Endothelial cell (in vitro differentiated cells): ENCODE measurements around the gene HOXC10. TPM values are rescaled to one million over a fixed set of nuclear protein-coding genes. Genes with fewer than 3 reads are reported as not detected.

Source experiments
- DNase-seq: peaks from one replicate; pipeline ENCODE4 v3.0.0; 2021; ENCODE audit warnings: low spot score
- H3K27ac Mint-ChIP-seq: one replicate; pipeline ENCODE4 v1.8.0; 2021; ENCODE audit warnings: mixed read lengths, inconsistent platforms; ENCODE audit not compliant: unreplicated experiment
- H3K27me3 Mint-ChIP-seq: one replicate; pipeline ENCODE4 v1.8.0; 2021; ENCODE audit warnings: mild to moderate bottlenecking, moderate library complexity, mixed read lengths, inconsistent platforms; ENCODE audit not compliant: unreplicated experiment
- H3K36me3 Mint-ChIP-seq: one replicate; pipeline ENCODE4 v1.8.0; 2021; ENCODE audit warnings: mild to moderate bottlenecking, low read depth, mixed read lengths, inconsistent platforms; ENCODE audit not compliant: unreplicated experiment
- H3K4me1 Mint-ChIP-seq: one replicate; pipeline ENCODE4 v1.8.0; 2021; ENCODE audit warnings: mild to moderate bottlenecking, mixed read lengths, inconsistent platforms; ENCODE audit not compliant: unreplicated experiment
- H3K4me3 Mint-ChIP-seq: one replicate; pipeline ENCODE4 v1.8.0; 2021; ENCODE audit warnings: mild to moderate bottlenecking, mixed read lengths, inconsistent platforms; ENCODE audit not compliant: unreplicated experiment
- H3K9me3 Mint-ChIP-seq: one replicate; pipeline ENCODE4 v1.8.0; 2021; ENCODE audit warnings: mixed read lengths, inconsistent platforms; ENCODE audit not compliant: unreplicated experiment
- total RNA-seq: library from RNA; stranded (reverse); fragmentation: NEBNext Ultra II Directional; extraction: Animal tissue kit (Norgen Biotek cat#: 25700); gene quantifications from one replicate; pipeline ENCODE4 v1.2.1, GENCODE V29; 2021; ENCODE audit not compliant: unreplicated experiment
- TF ChIP-seq, protein P1 (sequence below): fragments of 200-600 bp; sonication (generic); IDR thresholded peaks from one replicate; pipeline ENCODE4 v1.5.0; 2021; ENCODE audit warnings: antibody characterized with exemption; ENCODE audit not compliant: unreplicated experiment

Gene HOXC10
- total RNA-seq, 1 donor from 2014 or later, result 1.9 TPM

DNA sequence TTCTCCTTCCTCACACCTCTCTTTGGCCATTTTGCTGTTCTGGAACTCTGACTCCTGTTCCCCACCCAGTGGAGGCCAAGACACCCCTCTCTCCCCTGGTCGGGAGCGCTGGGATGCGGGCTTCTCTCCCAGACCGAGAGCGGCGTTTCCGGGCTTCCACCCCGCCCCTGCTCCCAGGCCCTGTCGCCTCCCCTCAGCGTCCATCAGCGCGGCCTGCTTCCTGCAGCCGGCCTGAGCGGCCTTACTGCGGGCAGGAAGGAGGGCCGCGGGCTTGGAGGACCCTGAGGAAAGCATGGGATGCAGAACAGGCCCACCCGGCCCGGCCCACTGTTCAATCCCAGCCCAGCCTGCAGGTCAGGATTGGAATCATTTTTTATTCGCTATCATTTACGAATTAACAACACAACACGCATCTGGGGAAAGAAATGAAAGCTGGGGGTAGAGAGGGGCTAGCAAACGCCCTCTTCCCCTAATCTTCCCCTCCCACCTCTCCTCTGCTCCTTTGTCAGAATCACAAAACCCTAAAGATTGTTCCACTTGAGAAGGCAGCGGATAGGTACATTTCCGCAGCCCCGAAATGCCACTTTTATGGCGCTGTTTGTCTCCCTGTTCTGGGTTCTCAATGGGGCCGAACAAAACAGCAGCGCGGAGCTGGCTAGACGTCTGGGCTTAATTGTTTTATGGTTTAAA lies 20.0 kb downstream of the HOXC10 start:
- peak; percentile 56 for DNase-seq
- H3K4me1 Mint-ChIP-seq, result peaks cover 11% of the 10 kb centered on the region
- H3K9me3 Mint-ChIP-seq, result no peaks in the 10 kb centered on the region
- TF ChIP-seq, protein P1, sequence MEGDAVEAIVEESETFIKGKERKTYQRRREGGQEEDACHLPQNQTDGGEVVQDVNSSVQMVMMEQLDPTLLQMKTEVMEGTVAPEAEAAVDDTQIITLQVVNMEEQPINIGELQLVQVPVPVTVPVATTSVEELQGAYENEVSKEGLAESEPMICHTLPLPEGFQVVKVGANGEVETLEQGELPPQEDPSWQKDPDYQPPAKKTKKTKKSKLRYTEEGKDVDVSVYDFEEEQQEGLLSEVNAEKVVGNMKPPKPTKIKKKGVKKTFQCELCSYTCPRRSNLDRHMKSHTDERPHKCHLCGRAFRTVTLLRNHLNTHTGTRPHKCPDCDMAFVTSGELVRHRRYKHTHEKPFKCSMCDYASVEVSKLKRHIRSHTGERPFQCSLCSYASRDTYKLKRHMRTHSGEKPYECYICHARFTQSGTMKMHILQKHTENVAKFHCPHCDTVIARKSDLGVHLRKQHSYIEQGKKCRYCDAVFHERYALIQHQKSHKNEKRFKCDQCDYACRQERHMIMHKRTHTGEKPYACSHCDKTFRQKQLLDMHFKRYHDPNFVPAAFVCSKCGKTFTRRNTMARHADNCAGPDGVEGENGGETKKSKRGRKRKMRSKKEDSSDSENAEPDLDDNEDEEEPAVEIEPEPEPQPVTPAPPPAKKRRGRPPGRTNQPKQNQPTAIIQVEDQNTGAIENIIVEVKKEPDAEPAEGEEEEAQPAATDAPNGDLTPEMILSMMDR, result no peak
- H3K36me3 Mint-ChIP-seq, result no peaks in the 10 kb centered on the region
- H3K27me3 Mint-ChIP-seq, result peaks cover 34% of the 10 kb centered on the region
- no peak overlapping the region for H3K4me3 Mint-ChIP-seq
- no peak overlapping the region for H3K27ac Mint-ChIP-seq

DNA sequence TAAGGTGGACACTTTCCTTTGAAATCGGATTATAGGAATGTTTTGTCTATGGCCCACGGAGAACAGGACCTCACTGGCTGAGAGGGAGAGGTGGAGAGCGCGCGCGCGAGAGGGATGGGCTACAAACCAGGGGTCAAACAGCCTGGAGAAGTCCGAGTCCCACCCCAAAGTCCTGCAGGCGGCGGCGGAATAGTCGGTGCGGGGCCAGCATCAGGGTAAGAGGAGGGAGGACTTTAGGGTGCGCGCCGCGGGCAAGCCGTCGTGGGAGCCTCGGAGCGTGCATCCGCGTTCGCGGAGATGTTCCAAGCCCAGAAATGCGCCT lies 20.5 kb downstream of the HOXC10 start:
- Mint-ChIP-seq H3K27me3 (peaks cover 34% of the 10 kb centered on the region), H3K36me3 (no peaks in the 10 kb centered on the region), H3K4me3 (peak overlapping the region; percentile 31), H3K27ac (no peak overlapping the region), H3K4me1 (peaks cover 11% of the 10 kb centered on the region), H3K9me3 (no peaks in the 10 kb centered on the region)
- TF ChIP-seq, protein P1, result no peak
- no peak for DNase-seq

DNA sequence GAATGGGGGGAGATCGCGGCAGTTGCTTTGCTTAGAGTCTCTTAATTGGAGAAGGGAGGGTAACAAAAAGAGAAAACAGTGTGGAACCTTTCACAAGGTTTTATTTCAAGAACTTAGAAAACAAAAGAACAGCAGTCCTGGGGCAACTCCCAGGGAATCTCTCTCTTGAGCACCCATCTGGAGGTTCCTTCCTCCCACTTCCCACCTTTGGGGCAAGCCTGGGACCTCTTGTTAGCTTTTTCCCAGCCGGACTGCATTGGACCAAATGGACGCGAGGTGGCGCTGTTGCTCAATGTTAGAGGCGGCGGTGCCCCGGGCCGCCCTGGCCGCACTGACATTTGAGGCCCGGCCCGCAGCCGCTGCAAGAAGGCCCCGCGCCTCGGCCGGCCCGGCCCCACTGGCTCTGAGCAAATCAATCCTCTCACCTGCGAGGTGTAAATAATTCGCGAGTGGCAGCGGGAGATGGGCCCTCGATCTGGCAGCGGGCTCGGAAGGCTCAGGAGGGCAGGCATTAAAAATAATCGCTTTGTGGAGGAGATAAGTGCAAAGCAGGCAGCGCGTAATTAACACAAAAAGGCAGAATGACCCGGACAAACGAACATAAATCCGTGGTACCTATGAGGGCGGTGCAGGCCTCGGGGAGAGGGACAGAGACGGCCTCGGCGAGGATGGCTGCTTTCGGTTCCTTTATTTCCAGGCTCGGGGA lies 21.1 kb downstream of the HOXC10 start:
- H3K4me3 Mint-ChIP-seq, result peak overlapping the region; percentile 31
- peaks cover 13% of the 10 kb centered on the region for H3K4me1 Mint-ChIP-seq
- no peak overlapping the region for H3K27ac Mint-ChIP-seq
- H3K36me3 Mint-ChIP-seq, result no peaks in the 10 kb centered on the region
- DNase-seq, result peak; percentile 93
- TF ChIP-seq, protein P1, result peak; percentile 99
- peaks cover 36% of the 10 kb centered on the region for H3K27me3 Mint-ChIP-seq
- H3K9me3 Mint-ChIP-seq, result no peaks in the 10 kb centered on the region

DNA sequence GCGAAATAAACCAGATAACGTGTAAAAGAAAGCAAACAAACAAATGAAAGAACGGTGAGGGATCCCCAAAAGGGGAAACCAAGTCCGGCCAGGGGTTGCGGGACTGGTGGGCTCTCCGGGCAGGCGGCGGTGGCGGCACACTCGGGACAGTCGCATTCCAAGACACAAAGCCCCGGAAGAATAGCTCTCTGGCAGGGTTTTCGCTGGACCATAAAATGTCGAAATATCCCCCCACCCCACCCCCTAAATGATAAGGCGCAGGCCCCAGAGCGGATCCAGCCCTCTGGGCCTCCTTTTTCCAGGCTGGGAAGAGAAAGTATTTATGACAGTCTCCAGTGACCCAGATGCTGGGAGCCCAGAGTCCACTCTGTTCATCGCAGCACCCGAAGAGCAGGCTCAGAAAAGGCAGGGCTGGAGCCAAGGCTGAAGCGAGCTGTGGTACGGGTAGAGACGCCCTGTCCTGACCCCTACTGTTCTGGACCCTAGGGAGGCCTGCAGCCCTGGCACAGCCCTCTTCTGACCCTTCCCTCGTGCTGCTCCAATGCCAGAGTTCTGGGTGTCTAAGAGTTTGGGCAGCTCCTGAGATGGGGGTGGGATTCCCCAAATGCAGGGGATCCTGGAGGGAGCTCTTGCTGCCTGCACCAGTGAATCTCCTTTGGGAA lies 21.7 kb downstream of the HOXC10 start:
- TF ChIP-seq, protein P1, result no peak
- Mint-ChIP-seq H3K4me1 (peaks cover 18% of the 10 kb centered on the region), H3K27ac (no peak overlapping the region), H3K9me3 (no peaks in the 10 kb centered on the region), H3K36me3 (no peaks in the 10 kb centered on the region), H3K4me3 (no peak overlapping the region), H3K27me3 (peaks cover 38% of the 10 kb centered on the region)
- DNase-seq, result no peak
